Subcutaneous abdominal adipose tissue (tissue), 5 donors: ENCODE measurements around the gene MAP2K6.

ENCODE experiments used
- H3K27ac ChIP-seq: one replicate; pipeline ENCODE4 v1.7.0; 2013; ENCODE audit warnings: low read depth, mild to moderate bottlenecking, inconsistent platforms, low read length, moderate library complexity
- H3K27me3 ChIP-seq, 5 donors: one replicate each; pipeline ENCODE4 v1.7.0; 2013; ENCODE audit warnings: low read length in 5 of 5, inconsistent platforms in 1 of 5; ENCODE audit not compliant: control insufficient read depth in 5 of 5, insufficient read depth in 4 of 5
- H3K36me3 ChIP-seq, 5 donors: one replicate each; pipeline ENCODE4 v1.7.0; 2013; ENCODE audit warnings: low read length in 5 of 5; ENCODE audit not compliant: control insufficient read depth in 5 of 5, insufficient read depth in 5 of 5
- H3K4me1 ChIP-seq, 5 donors: one replicate each; pipeline ENCODE4 v1.7.0; 2013; ENCODE audit warnings: low read length in 5 of 5, mild to moderate bottlenecking in 3 of 5, moderate library complexity in 1 of 5; ENCODE audit not compliant: control insufficient read depth in 5 of 5, insufficient read depth in 5 of 5
- H3K4me3 ChIP-seq, 5 donors: one replicate each; pipeline ENCODE4 v1.7.0; 2013; ENCODE audit warnings: low read length in 5 of 5, low read depth in 1 of 5
- H3K9ac ChIP-seq, 5 donors: one replicate each; pipeline ENCODE4 v1.7.0; 2013; ENCODE audit warnings: low read length in 5 of 5, mild to moderate bottlenecking in 4 of 5, moderate library complexity in 3 of 5
- H3K9me3 ChIP-seq, 5 donors: one replicate each; pipeline ENCODE4 v1.7.0; 2013; ENCODE audit warnings: low read length in 5 of 5; ENCODE audit not compliant: control insufficient read depth in 5 of 5
- donor health status: healthy.
- donor health status: healthy.
- donor health status: healthy.
- donor health status: healthy.
- donor health status: healthy.

The MAP2K6 gene

DNA sequence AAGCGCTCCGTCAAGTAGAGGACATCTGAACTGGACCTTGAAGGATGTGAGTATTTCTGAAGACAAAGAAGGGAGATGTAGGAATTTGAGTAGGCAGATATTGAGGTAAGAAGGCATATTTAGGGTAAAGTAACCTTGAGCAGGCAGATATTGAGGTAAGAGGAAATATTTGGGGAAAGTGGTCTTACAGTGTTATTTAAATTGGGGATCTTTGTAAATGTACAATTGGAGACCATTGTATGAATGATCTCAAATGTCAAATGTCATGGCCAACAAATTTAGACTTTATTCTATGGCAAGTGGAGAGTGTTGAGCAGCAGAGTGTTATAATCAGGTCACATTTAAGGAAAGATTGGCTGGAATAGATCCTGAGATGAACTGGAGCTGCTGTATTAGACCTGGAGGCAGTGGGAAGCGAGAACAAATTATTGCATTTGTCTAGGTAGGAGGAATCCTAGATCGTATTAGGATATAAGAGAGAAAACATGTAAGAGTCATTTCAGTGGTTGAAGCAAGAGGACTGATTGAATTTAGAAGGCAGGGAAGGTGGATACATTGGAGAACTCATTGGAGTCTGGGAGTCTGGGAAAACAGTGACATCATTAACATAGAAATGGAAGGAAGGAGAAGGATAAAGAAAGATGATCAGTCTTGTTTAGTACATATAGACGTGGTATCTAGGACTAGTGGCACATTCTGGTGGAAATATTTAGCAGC lies 165.6 kb downstream of the MAP2K6 start:
- Histone ChIP-seq H3K9ac (no peak overlapping the region), H3K4me3 (no peak overlapping the region), H3K27ac (peak overlapping the region; percentile 55), H3K4me1 (peaks cover 0 to 26% (median 24%) of the 10 kb centered on the region in 5 donors), H3K36me3 (no peaks in the 10 kb centered on the region), H3K27me3 (no peaks in the 10 kb centered on the region), H3K9me3 (no peaks in the 10 kb centered on the region)

DNA sequence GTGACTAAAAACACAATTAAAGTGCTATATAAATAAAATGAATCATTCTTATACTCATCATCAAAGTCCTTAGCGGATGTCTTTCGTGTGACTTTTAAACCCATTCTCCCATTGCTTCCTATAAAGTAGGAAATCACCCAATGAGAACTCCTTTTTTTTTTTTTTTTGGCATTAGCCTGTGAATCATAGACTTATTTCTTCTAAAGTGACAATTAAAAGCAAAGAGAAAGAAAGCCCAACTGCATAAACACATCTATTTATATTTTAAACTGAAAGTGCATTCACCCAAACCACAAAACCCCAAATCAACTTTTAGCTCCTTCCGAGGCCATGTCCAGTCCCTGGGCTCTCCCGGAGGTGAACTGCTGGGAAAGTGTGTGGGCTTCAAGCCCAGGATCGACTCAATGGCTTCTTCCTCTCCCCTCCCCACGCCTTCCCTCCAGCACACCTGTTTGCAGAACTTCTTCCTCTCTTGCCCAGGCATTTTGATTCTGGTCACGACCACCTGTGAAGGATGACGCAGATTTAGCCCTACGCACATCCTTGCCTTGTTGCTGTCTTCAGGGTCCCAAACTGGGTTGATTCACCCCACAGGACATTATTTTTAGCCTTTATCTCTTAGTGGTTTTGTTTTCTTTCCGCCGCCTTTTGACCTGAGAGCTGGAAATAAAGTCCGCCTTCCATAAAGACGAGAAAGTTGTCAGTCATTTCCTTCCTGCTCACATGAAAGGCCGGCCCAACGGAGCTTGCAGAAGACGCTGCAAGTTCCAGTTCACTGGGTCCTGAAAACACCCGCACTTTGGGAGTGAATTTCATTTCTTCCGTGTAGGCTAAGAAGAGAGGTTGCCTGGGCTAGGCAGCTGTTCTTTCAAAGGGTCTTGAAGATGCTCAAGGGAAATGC lies 166.8 kb downstream of the MAP2K6 start:
- Histone ChIP-seq H3K27ac (peak overlapping the region; percentile 9), H3K27me3 (no peaks in the 10 kb centered on the region), H3K9me3 (no peaks in the 10 kb centered on the region), H3K4me3 (peak overlapping the region in 4 of 5 donors; percentile 40 to 60 (median 54)), H3K9ac (peak overlapping the region in 1 of 5 donors; percentile 51), H3K4me1 (peaks cover 0 to 17% (median 15%) of the 10 kb centered on the region in 5 donors), H3K36me3 (no peaks in the 10 kb centered on the region)

DNA sequence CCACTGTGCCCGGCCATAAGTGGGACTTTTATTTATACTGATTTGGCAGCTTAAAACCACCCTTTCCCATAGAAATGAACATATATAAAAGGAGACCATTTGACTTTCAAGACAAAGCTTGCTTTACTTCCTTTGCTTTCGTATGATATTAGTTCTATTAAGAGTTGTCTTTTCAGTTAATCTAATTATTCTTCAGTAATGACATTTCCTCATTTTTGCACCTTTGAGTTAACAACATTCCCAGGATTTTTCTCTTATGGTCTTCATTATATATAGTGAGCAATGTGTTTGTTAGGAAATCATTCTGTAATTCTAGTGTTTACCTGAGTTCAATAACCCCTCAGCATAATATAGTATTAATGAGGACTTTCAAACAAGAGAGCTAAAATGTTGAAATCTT lies 173.8 kb downstream of the MAP2K6 start:
- Histone ChIP-seq H3K9ac (no peak overlapping the region), H3K9me3 (no peaks in the 10 kb centered on the region), H3K4me3 (no peak overlapping the region), H3K27ac (no peak overlapping the region), H3K4me1 (peaks cover 0 to 6% (median 3%) of the 10 kb centered on the region in 5 donors), H3K27me3 (no peaks in the 10 kb centered on the region), H3K36me3 (no peaks in the 10 kb centered on the region)

DNA sequence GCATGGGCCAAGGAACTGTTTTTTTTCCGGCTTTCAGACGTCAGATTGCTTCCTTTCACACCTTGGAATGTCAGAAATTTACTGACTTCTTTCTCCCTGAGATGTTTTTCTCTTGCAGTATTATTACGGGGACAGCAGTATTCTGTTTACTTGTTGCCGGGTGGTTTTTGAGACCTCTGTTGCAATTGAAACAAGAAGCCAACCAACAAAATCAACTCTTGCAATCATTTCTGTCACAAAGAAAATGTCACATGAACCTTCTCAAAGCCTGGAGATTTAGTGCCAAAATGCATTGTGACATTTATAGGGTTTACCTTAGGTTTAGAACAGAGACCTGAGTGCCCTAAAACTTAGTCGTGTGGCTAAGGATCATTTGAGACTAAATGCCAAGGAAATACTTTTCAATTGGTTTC lies 174.3 kb downstream of the MAP2K6 start:
- no peaks in the 10 kb centered on the region for H3K36me3 ChIP-seq
- no peak overlapping the region for H3K4me3 ChIP-seq
- peaks cover 0 to 7% (median 4%) of the 10 kb centered on the region in 5 donors for H3K4me1 ChIP-seq
- H3K27me3 ChIP-seq: no peaks in the 10 kb centered on the region
- no peak overlapping the region for H3K27ac ChIP-seq
- H3K9me3 ChIP-seq: no peaks in the 10 kb centered on the region
- no peak overlapping the region for H3K9ac ChIP-seq

DNA sequence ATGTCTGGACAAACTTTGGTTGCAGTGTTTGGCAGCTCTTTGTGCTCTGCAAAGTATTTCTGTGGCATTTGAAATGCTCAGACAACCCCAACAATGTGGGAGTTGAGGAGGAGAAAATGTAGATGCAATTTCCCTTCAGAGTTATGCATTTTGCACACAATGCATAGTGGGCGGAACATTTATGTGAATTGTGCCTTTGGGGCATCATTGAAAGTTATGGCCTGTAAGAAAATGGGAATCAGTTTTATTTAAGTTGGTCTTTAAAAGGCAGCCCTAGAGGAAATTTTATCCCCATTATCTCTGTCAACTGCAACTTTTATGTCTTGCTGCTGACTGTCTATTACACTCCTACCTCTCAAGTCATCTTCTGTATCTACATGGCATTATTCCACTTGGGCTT lies 176.2 kb downstream of the MAP2K6 start:
- Histone ChIP-seq H3K4me1 (peaks cover 0 to 15% (median 4%) of the 10 kb centered on the region in 5 donors), H3K9ac (no peak overlapping the region), H3K36me3 (no peaks in the 10 kb centered on the region), H3K4me3 (no peak overlapping the region), H3K9me3 (no peaks in the 10 kb centered on the region), H3K27me3 (no peaks in the 10 kb centered on the region), H3K27ac (no peak overlapping the region)

DNA sequence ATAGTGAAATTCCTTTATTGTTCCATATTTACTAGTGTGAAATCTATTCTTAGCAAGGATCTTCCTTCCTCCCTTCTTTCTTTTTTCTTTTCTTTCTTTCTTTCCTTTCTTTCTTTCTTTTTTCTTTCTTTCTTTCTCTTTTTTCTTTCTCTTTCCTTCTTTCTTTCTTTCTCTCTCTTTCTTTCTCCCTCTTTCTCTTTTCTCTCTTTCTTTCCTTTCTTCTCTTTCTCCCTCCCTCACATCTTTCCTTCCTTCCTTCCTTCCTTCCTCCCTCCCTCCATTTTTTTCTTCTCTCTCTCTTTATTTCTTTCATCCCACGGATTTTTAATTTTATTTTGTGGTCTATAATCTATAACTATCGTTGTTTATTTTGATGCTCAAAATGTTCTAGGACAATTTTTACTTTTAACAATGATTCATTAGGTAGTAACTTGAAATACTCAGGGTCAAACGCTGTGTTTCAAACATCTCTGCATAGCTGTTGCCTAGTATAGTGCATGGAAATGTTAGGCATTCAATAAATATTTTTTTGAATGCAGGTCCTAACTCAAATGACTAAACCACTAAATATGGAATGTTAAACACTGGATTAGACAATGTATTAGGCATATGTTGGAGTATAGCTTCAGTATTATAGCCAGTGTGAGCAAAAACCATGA lies 178.3 kb downstream of the MAP2K6 start:
- Histone ChIP-seq H3K4me1 (peaks cover 0 to 15% (median 4%) of the 10 kb centered on the region in 5 donors), H3K27ac (no peak overlapping the region)

DNA sequence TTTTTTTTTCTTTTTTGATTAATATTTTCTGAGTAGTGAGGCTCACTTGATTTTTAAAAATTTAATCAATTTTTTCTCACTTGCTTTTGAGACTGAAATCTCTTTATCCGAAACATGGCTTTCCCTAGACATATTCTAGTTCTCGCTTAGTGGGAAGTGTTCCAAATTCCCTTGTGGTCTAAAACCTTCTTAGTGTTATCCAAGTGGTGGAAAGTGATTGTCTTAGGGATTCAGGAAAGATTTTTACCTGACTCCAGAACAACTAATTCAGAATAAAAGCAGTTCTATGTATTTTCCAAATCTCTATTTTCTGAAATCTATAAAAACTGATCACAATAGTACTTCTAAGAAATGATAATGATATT lies 178.8 kb downstream of the MAP2K6 start:
- Histone ChIP-seq H3K27ac (no peak overlapping the region), H3K9ac (no peak overlapping the region), H3K4me3 (no peak overlapping the region), H3K36me3 (no peaks in the 10 kb centered on the region), H3K27me3 (no peaks in the 10 kb centered on the region), H3K9me3 (no peaks in the 10 kb centered on the region), H3K4me1 (peaks cover 0 to 18% (median 4%) of the 10 kb centered on the region in 5 donors)

More for the DNA sequence above, 178.3 kb downstream of the MAP2K6 start:
- Histone ChIP-seq H3K9me3 (no peaks in the 10 kb centered on the region), H3K9ac (no peak overlapping the region), H3K36me3 (no peaks in the 10 kb centered on the region), H3K27me3 (no peaks in the 10 kb centered on the region), H3K4me3 (no peak overlapping the region)

DNA sequence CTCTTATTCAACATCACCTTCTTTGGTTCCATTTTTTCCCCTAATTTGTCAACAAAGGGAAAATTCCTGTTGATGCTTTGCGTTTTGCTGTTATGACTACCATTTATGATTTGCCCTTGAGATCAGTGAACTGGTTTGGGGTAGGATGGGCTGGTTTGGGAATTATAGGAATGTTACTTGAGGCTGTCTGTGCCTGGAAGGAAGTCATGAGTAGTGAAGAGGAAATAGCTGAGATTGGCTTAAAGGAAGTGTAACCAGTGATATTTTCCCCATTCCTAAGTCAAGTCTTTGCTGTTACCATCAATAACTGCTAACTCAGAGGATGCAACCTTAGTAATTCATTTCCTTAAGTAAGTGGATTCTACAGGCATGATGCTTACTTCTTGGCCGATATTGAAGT lies 179.2 kb downstream of the MAP2K6 start:
- no peaks in the 10 kb centered on the region for H3K36me3 ChIP-seq
- H3K4me1 ChIP-seq: peaks cover 0 to 22% (median 2%) of the 10 kb centered on the region in 5 donors
- no peaks in the 10 kb centered on the region for H3K27me3 ChIP-seq
- no peak overlapping the region for H3K27ac ChIP-seq
- H3K9ac ChIP-seq: no peak overlapping the region
- no peaks in the 10 kb centered on the region for H3K9me3 ChIP-seq
- no peak overlapping the region for H3K4me3 ChIP-seq

DNA sequence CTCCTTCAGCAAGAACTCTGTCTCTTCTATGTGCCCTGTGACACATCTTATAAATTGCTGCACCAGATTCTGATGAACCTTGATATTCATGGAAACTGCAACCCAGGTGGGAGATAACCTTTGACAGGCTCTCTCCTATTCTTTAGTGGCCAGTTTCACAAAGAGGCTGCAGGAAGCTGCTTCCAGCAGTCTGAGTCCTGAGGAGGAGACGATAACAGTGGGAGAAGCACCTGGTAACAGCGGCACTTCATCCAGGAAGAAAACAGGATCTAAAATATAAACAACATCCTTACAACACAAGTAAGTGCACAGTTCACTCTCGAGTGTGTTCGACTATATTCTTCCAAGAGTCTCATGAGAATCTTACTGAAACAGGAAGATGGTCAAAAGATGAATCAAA lies 180.1 kb downstream of the MAP2K6 start:
- no peaks in the 10 kb centered on the region for H3K27me3 ChIP-seq
- peaks cover 0 to 20% (median 0%) of the 10 kb centered on the region in 5 donors for H3K4me1 ChIP-seq
- no peak overlapping the region for H3K9ac ChIP-seq
- H3K36me3 ChIP-seq: no peaks in the 10 kb centered on the region
- no peaks in the 10 kb centered on the region for H3K9me3 ChIP-seq
- H3K27ac ChIP-seq: no peak overlapping the region
- no peak overlapping the region for H3K4me3 ChIP-seq

DNA sequence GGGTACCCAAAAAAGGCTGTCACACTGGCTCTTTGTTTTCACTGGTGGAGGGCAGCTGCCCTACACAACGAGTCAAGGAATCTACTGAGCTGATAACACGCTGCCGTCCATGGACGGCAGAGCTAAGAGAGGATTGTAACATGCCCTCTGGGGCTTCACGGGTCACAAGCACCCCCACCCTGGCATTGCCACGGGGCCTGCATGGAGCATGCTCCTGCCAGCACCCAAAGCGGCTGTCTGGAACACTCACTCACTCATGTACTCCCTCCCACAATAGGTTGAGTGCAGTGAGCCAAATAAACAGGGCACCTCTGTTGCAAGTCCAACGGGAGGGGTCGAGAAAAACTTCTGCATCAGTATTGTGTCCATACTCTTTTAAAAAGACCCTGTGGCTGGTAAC lies 181.6 kb downstream of the MAP2K6 start:
- Histone ChIP-seq H3K4me3 (no peak overlapping the region), H3K4me1 (peaks cover 0 to 20% (median 0%) of the 10 kb centered on the region in 5 donors), H3K9ac (no peak overlapping the region), H3K27me3 (no peaks in the 10 kb centered on the region), H3K27ac (no peak overlapping the region), H3K36me3 (no peaks in the 10 kb centered on the region), H3K9me3 (no peaks in the 10 kb centered on the region)
